ENCODE measurements around the gene SEMA3B.

DNA sequence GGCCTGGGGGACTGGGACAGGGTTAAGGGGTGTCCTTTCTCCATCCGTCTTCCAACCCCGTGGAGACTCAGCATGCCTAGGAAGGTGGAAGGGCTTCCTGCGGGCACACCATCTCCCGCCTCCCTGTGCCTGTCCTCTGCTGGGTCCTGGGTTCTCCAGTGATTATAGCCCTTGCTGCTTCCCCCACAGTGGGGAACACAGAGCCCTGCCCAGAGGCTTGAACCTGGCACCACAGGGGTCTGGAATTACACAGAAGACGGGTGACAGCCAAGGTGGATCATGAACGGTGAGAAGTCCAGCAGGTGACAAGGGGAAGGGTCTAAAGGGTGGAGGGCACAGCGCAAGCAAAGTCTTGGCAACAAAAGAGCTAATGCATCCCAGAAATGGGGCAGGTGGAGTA is 6.2 kb upstream of the SEMA3B start:
- TF ChIP-seq, protein P1, sequence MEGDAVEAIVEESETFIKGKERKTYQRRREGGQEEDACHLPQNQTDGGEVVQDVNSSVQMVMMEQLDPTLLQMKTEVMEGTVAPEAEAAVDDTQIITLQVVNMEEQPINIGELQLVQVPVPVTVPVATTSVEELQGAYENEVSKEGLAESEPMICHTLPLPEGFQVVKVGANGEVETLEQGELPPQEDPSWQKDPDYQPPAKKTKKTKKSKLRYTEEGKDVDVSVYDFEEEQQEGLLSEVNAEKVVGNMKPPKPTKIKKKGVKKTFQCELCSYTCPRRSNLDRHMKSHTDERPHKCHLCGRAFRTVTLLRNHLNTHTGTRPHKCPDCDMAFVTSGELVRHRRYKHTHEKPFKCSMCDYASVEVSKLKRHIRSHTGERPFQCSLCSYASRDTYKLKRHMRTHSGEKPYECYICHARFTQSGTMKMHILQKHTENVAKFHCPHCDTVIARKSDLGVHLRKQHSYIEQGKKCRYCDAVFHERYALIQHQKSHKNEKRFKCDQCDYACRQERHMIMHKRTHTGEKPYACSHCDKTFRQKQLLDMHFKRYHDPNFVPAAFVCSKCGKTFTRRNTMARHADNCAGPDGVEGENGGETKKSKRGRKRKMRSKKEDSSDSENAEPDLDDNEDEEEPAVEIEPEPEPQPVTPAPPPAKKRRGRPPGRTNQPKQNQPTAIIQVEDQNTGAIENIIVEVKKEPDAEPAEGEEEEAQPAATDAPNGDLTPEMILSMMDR (IDR thresholded peaks at IDR 0.05): no peak
- TF ChIP-seq POLR2AphosphoS5 (IDR thresholded peaks at IDR 0.05) (no peak), POLR2A (IDR thresholded peaks at IDR 0.05) (no peak), EP300 (IDR thresholded peaks at IDR 0.05) (no peak)

Data from gastroesophageal sphincter (tissue), 3 donors.